ENCODE measurements around the gene BIRC3. TPM values are rescaled to one million over a fixed set of nuclear protein-coding genes. Genes with fewer than 3 reads are reported as not detected.

The BIRC3 gene
- total RNA-seq, 1 experiment from 2014 or later = 4.7 TPM

DNA sequence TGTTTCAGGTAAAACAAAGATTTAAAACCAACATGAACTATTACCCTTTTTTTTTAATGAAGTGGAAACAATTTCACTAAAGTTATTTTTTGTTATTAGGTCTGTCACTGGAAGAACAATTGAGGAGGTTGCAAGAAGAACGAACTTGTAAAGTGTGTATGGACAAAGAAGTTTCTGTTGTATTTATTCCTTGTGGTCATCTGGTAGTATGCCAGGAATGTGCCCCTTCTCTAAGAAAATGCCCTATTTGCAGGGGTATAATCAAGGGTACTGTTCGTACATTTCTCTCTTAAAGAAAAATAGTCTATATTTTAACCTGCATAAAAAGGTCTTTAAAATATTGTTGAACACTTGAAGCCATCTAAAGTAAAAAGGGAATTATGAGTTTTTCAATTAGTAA, 60.6 kb downstream of the BIRC3 start:
- RAD21 ChIA-PET (ENCODE audit: low non-redundant PET in 1 of 2, low total read pairs in 2 of 2, uncharacterized antibody in 2 of 2, unreplicated experiment in 2 of 2) = no interaction called here
- Histone ChIP-seq H3K4me1 (ENCODE audit: control insufficient read depth in 1 of 2, insufficient read depth in 2 of 2, low read length in 2 of 2) (no peaks in the 10 kb centered on the region), H3K9me3 (ENCODE audit: control insufficient read depth in 1 of 2, insufficient read depth in 1 of 2, low read depth in 1 of 2, low read length in 2 of 2) (no peaks in the 10 kb centered on the region), H3K27ac (ENCODE audit: low read depth, low read length) (no peak overlapping the region), H3K9me2 (ENCODE audit: insufficient read depth) (no peaks in the 10 kb centered on the region), H3K79me2 (ENCODE audit: insufficient read depth, low read length) (peaks cover 18% of the 10 kb centered on the region), H3K27me3 (ENCODE audit: insufficient read depth, low read length) (no peaks in the 10 kb centered on the region), H3K4me3 (replicated peaks in 1 of 2; ENCODE audit: low read depth in 1 of 2, low read length in 2 of 2) (no peak overlapping the region), H3K9ac (ENCODE audit: low read length) (no peak overlapping the region), H4K20me1 (ENCODE audit: insufficient read depth) (no peaks in the 10 kb centered on the region), H3K36me3 (ENCODE audit: control insufficient read depth in 1 of 2, insufficient read depth in 2 of 2, low read length in 2 of 2) (peaks cover 17 to 22% of the 10 kb centered on the region in 2 experiments), H2AFZ (ENCODE audit: low read depth, low read length, poor library complexity, severe bottlenecking) (no peak overlapping the region), H3K4me2 (ENCODE audit: low read length) (no peak overlapping the region)
- no TSS peak for BruUV-seq (replicated peaks)
- POLR2A ChIA-PET = no interaction called here
- no peak for TF ChIP-seq FOSL1 (IDR thresholded peaks at IDR 0.05; ENCODE audit: low read depth)
- no peak for TF ChIP-seq ZFX (IDR thresholded peaks at IDR 0.05)
- DNase-seq (ENCODE audit: low read depth, low spot score) (no peak), ATAC-seq (no peak)
- intact Hi-C loops (cut with micrococcal nuclease) = no loop called here
- CTCF ChIA-PET = no interaction called here

- DNase-seq (ENCODE audit: low read depth, low spot score) (no peak), ATAC-seq (no peak)
- no TSS peak for BruUV-seq (replicated peaks)
- POLR2A ChIA-PET = no interaction called here
- no peaks in the 10 kb centered on the region for H3K4me1 ChIP-seq (ENCODE audit: control insufficient read depth in 1 of 2, insufficient read depth in 2 of 2, low read length in 2 of 2)
- H3K27me3 ChIP-seq (ENCODE audit: insufficient read depth, low read length) = no peaks in the 10 kb centered on the region
- RAD21 ChIA-PET (ENCODE audit: low non-redundant PET in 1 of 2, low total read pairs in 2 of 2, uncharacterized antibody in 2 of 2, unreplicated experiment in 2 of 2) = no interaction called here
- H3K9me3 ChIP-seq (ENCODE audit: control insufficient read depth in 1 of 2, insufficient read depth in 1 of 2, low read depth in 1 of 2, low read length in 2 of 2) = no peaks in the 10 kb centered on the region
- no peak overlapping the region for H3K4me2 ChIP-seq (ENCODE audit: low read length)
- no peak overlapping the region for H2AFZ ChIP-seq (ENCODE audit: low read depth, low read length, poor library complexity, severe bottlenecking)
- peaks cover 17 to 22% of the 10 kb centered on the region in 2 experiments for H3K36me3 ChIP-seq (ENCODE audit: control insufficient read depth in 1 of 2, insufficient read depth in 2 of 2, low read length in 2 of 2)
- no peaks in the 10 kb centered on the region for H3K9me2 ChIP-seq (ENCODE audit: insufficient read depth)
- no peak overlapping the region for H3K4me3 ChIP-seq (replicated peaks in 1 of 2; ENCODE audit: low read depth in 1 of 2, low read length in 2 of 2)
- CTCF ChIA-PET = no interaction called here
- H3K9ac ChIP-seq (ENCODE audit: low read length) = no peak overlapping the region
- H4K20me1 ChIP-seq (ENCODE audit: insufficient read depth) = no peaks in the 10 kb centered on the region
- peaks cover 18% of the 10 kb centered on the region for H3K79me2 ChIP-seq (ENCODE audit: insufficient read depth, low read length)
- no peak for TF ChIP-seq YY1 (IDR thresholded peaks at IDR 0.05; ENCODE audit: extremely low read depth, insufficient replicate concordance, low read depth, low read length)
- TF ChIP-seq JUND (IDR thresholded peaks at IDR 0.05) = no peak
- TF ChIP-seq ZNF274 (IDR thresholded peaks at IDR 0.05; ENCODE audit: low read depth, low read length) = no peak
- no peak for TF ChIP-seq CEBPB (IDR thresholded peaks at IDR 0.05; ENCODE audit: low read depth)
- TF ChIP-seq RAD21 (IDR thresholded peaks at IDR 0.05; ENCODE audit: low read depth) = no peak
- TF ChIP-seq ZFX (IDR thresholded peaks at IDR 0.05) = no peak
- no peak for TF ChIP-seq CTCF (IDR thresholded peaks at IDR 0.05 in 2 of 3, conservative IDR thresholded peaks at IDR 0.05 in 1 of 3; ENCODE audit: borderline replicate concordance in 1 of 3, insufficient read depth in 1 of 3, low read depth in 2 of 3, low read length in 2 of 3)
- TF ChIP-seq POLR2AphosphoS5 (IDR thresholded peaks at IDR 0.05; ENCODE audit: low read depth, low read length) = no peak
- no peak overlapping the region for H3K27ac ChIP-seq (ENCODE audit: low read depth, low read length)
- intact Hi-C loops (cut with micrococcal nuclease) = no loop called here
These were observed 61.5 kb downstream of the BIRC3 start for GRCh38 chr11:102378818-102379217.
